Measurements from ENCODE around the gene CCNY. TPM values are rescaled to one million over a fixed set of nuclear protein-coding genes. Genes with fewer than 3 reads are reported as not detected.
"Not testable (repeated sequence)": the region's sequence is repeated elsewhere in the genome, so short reads cannot be mapped to it uniquely, and the experiment has no call there.

The CCNY gene
- total RNA-seq, 1 donor from 2014 or later = 73.9 TPM

DNA sequence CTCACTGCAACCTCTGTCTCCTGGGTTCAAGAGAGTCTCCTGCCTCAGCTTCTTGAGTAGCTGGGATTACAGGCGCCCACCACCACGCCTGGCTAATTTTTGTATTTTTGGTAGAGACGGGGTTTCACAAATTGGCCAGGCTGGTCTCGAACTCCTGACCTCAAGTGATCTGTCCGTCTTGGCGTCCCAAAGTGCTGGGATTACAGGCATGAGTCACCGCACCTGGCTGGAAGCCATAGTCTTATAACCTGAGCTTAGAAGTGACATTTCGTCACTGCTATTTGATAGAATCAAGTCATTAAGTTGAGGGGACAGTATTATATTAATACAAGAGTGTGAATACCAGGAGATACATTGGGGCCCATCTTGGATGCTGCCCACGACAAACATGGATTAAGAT, 17.9 kb downstream of the CCNY start:
- DNase-seq (ENCODE audit: low spot score) = not testable (repeated sequence)

DNA sequence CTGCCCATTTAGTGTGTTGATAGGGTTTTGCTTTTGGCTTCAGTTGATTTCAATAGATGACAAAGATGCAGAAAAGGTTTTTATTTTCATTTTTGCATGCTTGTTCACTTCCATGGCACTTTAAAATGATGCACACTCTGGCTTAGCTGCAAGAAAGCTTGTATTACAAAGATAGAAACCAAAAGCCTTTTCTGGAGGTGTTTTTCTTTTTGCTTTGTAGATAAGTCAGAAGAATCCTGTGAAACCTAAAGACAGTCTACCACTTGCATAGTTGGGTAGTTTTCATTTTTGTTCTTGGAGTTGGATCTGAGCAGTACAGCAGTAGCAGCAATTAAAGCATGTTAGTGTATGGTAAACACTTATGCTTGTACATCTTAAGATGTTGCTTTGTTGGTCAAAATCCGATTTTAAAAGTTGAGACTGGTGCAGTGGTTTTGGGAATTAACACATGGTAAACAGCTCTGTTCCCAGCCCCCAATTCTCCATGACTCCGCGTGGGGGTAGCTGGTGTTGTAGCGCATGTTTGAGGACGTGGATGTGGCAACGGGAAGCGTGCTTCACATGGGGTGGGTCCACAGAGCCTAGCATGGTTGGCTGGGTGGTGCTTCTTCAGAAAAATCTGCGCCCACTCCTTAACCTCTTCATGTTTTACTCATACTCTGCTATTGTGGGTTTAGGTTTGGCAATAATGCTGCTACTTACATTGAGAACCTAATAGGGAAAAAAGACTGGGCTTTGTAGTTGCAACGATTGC, 19.8 kb downstream of the CCNY start:
- DNase-seq (ENCODE audit: low spot score) = no peak

DNA sequence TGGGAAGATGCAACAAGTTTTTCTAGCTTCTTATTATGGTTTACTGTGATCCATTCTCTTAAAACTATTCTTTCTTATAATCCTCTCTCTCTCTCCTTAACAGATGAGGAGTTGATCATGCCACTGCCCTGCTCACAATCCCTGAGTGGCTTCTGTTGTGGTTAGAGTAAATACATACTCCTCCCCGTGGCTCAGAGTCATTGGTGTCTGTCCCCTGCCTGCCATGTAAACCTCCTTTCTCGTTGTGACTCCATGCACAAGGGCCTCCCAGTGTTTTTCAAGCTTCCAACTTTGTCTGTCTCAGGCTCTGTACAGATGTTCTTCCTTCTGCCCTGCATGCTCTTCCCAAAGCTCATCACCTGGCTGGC, 20.4 kb downstream of the CCNY start:
- DNase-seq (ENCODE audit: low spot score) = no peak

DNA sequence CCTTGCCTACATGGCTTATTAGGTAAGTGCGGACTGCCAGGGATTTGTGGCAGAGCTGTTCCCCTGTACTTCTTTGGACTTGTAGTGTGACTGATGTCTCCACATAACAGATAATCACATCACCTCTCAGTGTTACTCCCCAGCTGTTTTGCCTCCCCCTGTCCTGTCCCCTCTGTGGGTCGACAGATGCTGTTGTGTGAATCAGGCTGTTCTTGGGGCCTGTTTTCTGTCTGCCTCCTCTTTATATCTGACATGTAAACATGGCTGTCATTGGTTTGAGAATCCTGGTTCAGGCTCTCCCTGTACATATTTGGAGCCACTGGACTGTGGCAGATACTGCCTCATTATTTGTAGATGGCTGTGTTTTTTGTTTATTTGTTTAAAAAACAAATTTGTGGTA, 22.7 kb downstream of the CCNY start:
- DNase-seq (ENCODE audit: low spot score) = no peak

DNA sequence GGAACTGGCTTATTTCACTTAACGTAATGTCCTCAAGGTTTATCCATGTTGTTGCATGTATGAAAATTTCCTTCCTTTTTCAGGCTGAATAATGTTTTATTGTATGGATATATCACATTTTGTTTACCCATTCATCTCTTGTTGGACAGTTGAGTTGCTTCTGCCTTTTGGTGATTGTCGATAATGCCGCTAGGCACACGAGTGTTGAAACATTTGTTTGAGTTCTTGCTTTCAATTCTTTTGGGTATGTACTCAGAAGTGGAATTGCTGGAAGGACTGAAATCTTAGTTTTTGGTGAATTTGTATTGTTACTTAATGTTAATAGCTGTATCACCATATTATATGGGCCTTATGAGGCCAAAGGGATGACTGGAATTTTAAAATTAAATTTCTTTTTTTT, 23.6 kb downstream of the CCNY start:
- DNase-seq (ENCODE audit: low spot score) = no peak

DNA sequence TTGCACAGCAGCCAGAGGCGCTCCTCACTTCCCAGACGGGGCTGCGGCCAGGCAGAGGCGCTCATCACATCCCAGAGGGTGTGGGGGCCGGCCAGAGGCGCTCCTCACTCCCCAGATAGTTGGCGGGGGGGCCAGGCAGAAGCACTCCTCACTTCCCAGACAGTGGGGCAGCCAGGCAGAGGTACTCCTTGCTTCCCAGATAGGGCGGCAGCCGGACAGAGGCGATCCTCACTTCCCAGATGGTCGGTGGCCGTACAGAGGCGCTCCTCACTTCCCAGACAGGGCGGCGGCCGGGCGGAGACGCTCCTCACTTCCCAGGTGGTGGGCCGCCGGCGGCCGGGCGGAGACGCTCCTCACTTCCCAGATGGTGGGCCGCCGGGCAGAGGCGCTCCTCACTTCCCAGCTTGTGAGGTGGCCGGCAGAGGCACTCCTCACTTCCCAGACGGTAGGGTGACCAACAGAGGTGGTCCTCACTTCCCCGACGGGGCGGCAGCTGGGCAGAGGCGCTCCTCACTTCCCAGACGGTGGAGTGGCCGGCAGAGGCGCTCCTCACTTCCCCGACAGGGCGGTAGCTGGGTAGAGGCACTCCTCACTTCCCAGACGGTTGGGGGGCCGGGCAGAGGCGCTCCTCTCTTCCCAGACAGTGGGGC, 26.5 kb downstream of the CCNY start:
- no peak for DNase-seq (ENCODE audit: low spot score)

DNA sequence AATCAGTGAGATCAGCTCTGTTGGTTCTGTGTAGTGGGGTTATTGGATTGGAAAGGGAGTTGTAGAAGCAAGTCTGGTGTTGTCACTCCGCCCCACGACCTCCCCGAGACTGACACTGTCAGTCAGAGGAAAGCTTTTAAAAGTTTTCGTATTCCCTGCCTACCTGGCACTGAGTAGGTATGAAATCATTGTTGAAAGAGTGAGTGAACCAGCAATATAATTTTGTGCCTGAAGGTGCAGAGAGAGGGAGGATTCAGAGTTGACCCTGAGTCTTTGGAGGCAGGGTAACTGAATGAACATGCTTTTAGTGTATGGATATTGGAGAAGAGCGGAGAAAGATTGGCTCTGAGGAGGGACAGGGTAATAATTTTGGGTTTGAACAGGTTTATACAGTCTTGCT, 27.3 kb downstream of the CCNY start:
- no peak for DNase-seq (ENCODE audit: low spot score)

DNA sequence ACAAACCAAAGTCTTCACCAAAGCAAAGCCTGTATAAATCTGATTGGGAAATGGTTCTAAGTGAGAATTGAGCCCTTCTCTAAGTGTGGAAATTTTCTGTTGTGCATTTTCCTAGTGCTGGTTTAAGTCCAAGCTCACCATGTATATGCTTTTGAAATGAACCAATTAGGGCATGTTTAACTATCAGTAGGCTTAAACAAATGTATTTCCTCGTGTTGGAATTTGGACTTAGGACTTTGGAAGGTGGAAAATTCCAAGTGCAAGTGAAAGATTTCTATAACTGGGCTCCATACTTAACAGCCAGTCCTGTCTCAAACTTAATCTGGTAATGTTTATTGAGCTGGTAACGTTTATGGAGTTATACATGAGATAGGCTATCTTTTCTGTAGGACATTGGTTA, 28.5 kb downstream of the CCNY start:
- no peak for DNase-seq (ENCODE audit: low spot score)

DNA sequence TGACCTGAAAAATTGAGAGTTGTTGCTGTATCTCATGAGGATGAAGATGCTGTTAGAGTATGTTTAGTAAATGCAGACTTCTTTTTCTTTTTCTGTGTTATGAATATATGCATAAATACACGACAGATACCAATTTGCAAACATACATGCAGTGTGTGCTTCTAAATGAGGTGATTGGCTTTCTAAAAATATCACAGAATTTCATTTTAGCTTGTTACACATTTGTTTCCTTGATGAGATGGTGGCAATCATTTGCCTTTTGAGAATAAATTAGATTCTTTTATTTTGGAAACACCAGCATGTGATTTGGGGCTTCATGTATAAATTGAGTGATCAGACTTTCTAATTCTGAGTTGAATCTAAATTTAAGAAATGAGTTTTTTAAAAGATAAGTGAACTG, 29.7 kb downstream of the CCNY start:
- DNase-seq (ENCODE audit: low spot score) = no peak

DNA sequence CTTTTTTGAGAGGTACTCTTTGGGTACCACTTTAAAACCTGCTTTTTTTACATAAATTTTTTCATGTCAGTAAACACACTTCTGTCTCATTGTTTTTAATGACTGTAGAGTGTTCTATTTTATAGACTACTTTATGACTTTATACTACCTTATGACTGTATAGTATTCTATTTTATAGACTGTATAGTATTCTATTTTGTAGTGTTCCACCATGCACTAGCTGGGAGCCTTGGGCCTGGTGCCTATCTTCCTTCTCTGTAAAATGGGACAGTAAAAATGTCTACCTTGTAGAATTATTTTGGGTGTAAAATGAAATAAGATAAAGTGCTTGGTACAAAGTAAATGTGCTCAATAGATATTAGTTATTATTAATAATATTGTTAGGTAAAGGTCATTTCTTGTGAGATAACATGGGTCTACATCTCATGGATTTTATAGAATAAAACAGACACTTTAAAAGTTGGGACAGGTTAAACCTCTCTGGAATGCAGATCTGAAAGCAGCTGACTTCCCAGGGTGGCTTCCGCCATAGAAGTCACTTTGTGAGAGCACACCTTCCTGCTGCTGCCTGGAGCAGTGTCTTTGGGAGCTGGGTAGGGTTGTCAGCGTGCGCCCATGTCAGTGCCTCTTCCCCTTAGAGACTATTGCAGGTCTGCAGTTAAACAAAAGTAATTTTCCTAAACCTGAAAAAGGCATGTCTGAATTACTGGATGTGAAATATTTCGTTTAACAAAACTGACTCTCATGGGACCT, 31.0 kb downstream of the CCNY start:
- DNase-seq (ENCODE audit: low spot score) = no peak

DNA sequence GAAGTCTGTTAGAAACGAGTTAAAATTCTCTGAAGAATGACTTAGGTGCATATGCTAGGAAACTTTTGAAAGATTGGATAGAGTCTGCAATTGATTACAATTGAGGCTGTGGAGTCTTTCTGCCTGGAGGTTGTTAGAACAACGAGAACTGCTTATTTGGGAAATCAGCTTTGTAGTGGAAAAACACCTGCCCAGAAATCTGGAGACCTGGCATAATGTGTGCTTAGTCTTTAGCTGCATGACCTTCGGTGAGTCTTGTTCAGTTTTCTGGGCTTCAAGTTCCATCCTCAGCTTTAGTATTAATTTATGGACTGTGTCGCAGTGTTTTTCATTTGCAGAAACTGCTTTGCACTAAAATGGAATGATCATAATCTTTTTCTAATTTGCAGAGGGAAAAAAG, 31.7 kb downstream of the CCNY start:
- no peak for DNase-seq (ENCODE audit: low spot score)

DNA sequence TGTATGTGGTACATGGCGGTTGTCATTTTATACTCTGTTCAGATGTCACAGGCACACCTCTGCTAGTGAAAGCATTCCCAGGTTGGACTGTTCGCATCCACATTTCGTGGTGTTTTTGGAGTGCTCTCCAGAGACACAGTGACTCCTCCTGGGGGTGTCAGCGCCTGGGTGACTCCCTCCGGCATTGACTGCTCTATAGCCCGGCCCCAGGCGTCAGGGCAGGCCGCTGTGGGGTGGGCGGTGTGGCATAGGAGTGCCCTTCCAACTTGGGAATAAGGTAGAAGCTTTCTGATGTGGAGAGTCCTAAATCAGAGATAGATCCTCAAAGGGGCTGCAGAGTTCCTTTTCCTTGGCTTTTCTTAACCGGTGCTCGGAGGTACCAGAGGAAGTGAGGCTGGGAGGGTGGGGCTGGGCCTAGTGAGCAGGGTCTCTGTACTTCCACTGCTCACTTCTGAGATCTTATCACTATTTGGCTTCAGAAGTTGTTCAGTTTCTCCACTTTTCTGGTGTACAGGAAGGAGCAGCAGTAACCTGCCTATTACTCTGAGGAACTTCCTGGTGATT, 32.3 kb downstream of the CCNY start:
- DNase-seq (ENCODE audit: low spot score) = no peak

DNA sequence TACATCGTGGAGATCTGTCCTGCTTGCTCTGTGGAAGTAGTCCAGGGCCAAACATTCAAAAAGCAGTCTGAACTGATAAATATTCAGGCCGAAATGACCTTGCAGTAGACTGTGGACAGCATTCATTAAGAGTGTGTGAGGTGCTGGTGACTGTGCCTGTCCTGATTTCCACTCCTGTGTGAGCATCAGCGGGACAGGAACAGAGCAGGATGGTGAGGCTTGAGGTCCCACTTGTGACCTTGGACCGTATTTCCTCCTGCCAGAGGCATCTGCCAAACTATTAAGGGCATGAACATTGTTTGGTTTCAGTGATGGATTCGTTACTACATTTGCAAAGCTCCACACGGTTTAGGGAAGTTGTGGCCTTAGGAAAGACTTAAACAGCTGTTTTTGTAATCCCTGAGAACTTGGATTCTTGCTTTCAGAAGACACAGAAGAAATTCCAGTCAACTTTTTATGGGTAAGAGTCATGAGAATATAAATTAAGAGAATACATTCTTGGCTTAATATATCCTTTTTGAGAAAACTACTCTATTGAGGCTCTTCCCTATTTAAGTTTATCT, 32.8 kb downstream of the CCNY start:
- DNase-seq (ENCODE audit: low spot score) = no peak

DNA sequence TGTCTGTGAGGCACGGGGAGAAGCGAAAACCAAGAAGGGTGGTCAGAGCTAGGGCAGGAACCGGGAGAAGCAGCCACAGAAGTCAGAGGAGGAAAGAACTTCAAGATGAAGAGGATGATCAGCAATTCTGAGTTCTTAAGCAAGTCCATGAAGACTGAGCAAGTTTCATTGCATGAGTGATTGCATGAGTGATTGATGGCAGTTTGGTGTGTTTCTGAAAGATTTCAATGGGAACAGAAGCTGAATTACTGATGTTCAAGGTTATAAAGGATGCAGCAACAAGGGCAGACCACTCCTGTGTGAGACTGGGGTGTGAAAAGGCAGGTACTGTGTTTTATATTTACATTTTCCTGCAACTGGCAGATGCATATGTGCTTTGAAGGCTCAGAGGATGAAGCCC, 35.4 kb downstream of the CCNY start:
- DNase-seq (ENCODE audit: low spot score) = no peak

DNA sequence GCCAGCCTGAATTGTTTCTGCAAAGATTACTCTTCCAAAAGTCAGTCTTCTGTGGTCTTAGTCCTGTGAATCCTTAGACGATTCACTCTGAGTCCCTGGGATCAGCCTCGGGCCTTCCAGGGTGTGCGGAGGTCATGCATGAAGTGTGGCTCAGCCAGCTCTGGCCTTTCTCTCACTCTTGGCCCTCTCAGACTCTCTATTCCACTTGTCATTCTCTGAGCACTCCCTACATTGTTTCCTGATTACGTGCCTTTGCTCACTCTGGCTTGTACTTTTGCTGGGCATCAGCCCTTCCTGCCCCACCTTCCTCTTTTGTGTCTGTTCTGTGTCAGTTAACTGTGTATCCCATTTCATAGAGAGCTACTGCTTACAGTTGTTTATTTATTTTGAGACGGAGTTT, 36.0 kb downstream of the CCNY start:
- no peak for DNase-seq (ENCODE audit: low spot score)

DNA sequence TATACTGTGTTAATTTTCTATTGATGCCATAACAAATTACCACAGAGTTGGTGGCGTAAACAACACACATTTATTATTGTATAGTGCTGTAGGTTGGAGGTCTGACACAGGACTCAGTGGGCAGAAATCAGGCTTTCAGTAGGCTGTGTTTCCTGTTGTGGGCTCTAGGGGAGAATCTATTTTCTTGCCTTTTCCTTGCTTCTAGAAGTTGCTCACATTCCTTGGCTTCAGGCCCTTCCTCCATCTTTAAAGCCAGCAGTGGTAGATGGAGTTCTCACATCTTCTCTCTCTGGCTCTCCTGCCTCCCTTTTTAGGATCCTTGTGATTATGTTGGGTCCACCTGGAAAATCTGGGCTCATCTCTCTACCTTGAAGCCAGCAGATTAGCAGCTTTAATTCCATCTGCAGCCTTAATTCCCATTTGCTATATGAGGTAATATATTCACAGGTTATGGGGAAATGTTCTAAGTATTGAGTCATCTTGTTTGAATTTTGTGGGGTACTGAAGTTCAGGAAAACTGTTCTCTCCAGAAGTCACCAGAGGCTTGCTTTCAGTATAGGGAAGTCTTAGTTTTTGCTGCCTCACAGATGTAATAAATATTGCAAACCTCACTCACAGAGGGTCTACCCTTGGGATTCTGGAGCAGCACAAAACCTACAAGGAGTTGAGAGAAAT, 38.9 kb downstream of the CCNY start:
- no peak for DNase-seq (ENCODE audit: low spot score)

DNA sequence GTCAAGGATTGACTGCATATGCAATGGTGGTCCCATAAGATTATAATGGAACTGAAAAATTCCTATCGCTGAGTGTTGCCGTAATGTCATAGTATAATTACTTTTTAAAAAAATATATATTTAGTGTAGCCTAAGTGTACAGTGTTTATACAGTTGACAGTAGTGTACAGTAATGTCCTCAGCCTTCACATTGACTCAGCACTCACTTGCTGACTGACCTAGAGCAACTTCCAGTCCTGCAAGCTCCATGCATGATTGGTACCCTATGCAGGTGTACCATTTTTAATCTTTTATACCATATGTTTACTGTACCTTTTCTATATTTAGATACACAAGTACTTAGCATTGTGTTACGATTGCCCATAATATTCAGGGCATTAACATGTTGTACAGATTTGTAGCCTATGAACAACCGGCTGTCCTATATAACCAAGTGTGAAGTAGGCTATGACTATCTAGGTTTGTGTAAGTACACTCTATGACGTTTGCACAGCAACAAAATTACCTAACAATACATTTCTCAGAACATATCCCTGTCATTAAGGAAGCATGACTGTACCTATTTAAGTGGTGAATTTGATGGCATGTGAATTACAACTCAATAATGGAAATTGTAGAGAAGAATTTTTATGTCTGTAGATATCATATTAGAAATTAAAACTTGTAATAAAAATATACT, 40.9 kb downstream of the CCNY start:
- DNase-seq (ENCODE audit: low spot score) = no peak

DNA sequence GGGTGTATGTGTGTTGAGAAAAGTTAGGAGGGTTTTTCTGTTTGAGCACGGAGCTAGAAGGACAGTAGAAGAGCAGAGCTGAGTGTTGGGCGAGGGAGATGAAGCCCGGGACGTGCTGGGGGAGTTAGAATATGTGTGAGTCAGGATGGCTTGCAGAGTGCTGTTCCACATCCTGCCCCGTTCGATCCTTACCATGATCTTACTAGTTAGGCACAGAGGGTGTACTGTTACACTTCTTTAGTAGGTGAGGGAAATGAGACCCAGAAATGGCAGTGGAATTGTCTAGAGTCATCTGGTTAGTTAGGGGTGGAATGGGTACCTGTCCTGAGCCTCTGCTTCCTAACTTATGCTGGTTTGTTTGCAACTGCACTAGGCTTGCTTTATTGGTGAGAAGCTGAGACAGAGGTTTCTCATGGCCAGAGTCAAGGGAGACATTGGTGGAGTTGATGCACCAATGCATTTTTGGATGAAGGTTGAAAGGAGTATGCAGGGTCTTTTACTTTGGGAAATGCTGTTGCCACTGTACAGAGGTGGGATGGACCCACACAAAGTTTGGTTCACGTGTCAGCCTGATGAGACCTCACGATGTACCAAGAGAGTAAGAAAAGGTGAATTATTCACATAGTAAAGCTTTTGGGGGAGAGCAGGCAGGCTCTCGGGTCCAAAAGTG, 42.4 kb downstream of the CCNY start:
- no peak for DNase-seq (ENCODE audit: low spot score)

DNA sequence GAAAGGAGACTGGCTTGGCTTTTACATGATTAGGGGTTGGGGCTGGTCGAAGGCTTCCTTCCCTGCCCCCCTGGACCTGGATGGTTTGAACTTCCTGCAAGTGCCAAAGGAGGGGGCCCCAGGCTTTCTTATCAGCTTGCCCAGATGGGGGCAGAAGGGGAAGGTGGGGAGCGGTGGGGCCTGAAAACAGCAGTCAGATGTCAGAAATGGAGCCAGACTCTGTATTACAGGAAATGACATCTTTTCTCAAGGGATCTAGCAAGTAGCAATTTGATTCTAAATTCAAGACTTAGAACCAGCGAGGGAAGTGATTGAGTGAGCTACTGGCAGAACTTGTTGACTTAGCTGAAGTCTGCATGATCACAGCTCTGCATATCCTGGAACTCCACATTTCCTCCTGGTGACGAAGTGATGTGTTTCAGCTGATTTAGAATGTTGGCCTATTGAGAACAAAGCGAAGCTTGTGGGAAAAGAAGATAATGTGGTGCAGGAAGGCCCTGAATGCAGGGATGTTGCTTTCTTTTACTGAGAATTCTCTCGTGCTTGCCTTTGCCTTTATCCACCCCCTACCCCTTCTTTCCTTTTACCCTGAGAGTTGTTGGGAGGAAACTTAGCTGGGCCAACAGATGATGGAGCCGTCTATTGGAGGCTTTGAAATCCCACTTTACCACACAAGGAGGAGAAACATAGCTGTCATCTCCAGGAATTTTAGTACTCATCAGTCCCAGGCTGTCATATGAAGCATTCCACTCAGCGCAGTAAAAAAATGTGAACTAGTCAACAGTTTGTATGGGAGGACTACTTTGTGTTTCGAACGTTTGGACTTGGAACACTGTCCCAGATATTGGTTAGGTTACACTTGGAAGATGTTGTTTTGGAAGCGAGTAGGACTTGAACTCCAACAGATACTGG, 43.2 kb downstream of the CCNY start:
- DNase-seq (ENCODE audit: low spot score) = no peak
